Kidney (tissue), 14 donors: ENCODE data around the gene PRMT9. TPM values are rescaled to one million over a fixed set of nuclear protein-coding genes. Genes with fewer than 3 reads are reported as not detected.

Source experiments
- DNase-seq, 5 donors: peaks; one replicate each; pipeline ENCODE4 v3.0.0-alpha.2; 2013 to 2020
- FAIRE-seq: peaks from 2 replicates; lab custom pipeline; 2012; peaks lifted over from hg19 to GRCh38; lab: Jason Lieb, UNC
- H3K27ac ChIP-seq, 2 donors: one replicate each; pipeline ENCODE4 v1.7.0; 2013; ENCODE audit warnings: low read depth in 2 of 2, low read length in 2 of 2, inconsistent platforms in 1 of 2
- H3K27me3 ChIP-seq: one replicate; pipeline ENCODE4 v1.7.1; 2013; ENCODE audit warnings: low read length, inconsistent platforms; ENCODE audit not compliant: control insufficient read depth, insufficient read depth
- H3K36me3 ChIP-seq, 3 donors: one replicate each; pipeline versions ENCODE4 v1.7.0 to v1.7.1; 2013; ENCODE audit warnings: low read length in 3 of 3, control low read depth in 1 of 3, inconsistent platforms in 1 of 3; ENCODE audit not compliant: insufficient read depth in 3 of 3, control insufficient read depth in 2 of 3
- H3K4me1 ChIP-seq, 3 donors: one replicate each; pipeline versions ENCODE4 v1.7.0 to v1.7.1; 2013; ENCODE audit warnings: low read length in 3 of 3, inconsistent platforms in 1 of 3, low read depth in 1 of 3; ENCODE audit not compliant: control insufficient read depth in 2 of 3, insufficient read depth in 2 of 3
- H3K4me3 ChIP-seq, 3 donors: one replicate each; pipeline versions ENCODE4 v1.7.0 to v1.8.1; 2013; ENCODE audit warnings: low read length in 3 of 3, control low read depth in 1 of 3, inconsistent platforms in 1 of 3
- H3K9ac ChIP-seq, 3 donors: one replicate each; pipeline versions ENCODE4 v1.7.0 to v1.7.1; 2013; ENCODE audit warnings: low read length in 3 of 3, control low read depth in 1 of 3, inconsistent platforms in 1 of 3
- H3K9me3 ChIP-seq, 3 donors: one replicate each; pipeline versions ENCODE4 v1.7.0 to v1.7.1; 2013; ENCODE audit warnings: low read length in 3 of 3, control low read depth in 1 of 3, inconsistent platforms in 1 of 3; ENCODE audit not compliant: control insufficient read depth in 2 of 3, insufficient read depth in 1 of 3
- intact Hi-C: fragments of 100-400 bp; cut with DNase I; formaldehyde crosslinking; loops from one replicate; pipeline ENCODE4 v1.11.1; 2022
- polyA plus RNA-seq: library from polyadenylated mRNA; stranded (reverse); fragments of 350-450 nt; fragmentation: Illumina TruSeq; extraction: RNeasy Lipid Tissue Mini Kit (QIAGEN cat#74804); gene quantifications from one replicate; pipeline ENCODE4 v1.2.3, GENCODE V29; 2014; ENCODE audit warnings: low read depth, low replicate concordance; ENCODE audit not compliant: insufficient read depth
- total RNA-seq: library from RNA; stranded (reverse); fragmentation: NEBNext Ultra II Directional; extraction: Animal tissue kit (Norgen Biotek cat#: 25700); gene quantifications from one replicate; pipeline ENCODE4 v1.2.1, GENCODE V29; 2021
- TF ChIP-seq, protein P1 (sequence below): IDR thresholded peaks from 3 replicates; pipeline ENCODE4 v1.5.1; 2012; ENCODE audit warnings: mild to moderate bottlenecking, moderate library complexity, borderline replicate concordance; ENCODE audit not compliant: insufficient read depth; ENCODE audit errors: extremely low read depth
- donor health status: control.
- donor health status: control.
- donor health status: control.
- donor health status: control.
- donor health status: control.
- donor health status: DM: yes; HTN: yes; CAD: no.
- donor health status: Normal renal cell carcinoma (clear cell type).

Gene PRMT9
- total and polyA plus RNA-seq, 2 donors from 2014 or later, result 7.6 to 11.7 TPM

DNA sequence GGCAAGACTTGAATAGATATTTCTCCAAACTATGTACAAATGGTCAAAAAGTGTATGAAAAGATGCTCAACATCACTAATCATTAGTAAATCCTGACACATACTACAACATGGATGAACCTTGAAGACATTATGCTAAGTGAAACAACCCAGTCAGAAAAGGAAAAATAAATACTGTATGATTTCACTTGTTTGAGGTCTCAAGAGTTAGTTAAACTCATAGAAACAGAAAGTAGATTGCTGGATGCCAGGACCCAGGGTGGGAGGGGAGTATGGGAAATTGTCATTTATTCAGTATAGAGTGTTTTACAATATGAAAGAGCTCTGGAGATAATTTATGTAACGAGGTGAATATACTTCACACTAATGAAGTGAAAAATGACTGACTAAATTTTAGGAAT lies 32.4 kb downstream of the PRMT9 start:
- H3K27ac ChIP-seq, result no peak overlapping the region
- no peak for FAIRE-seq
- intact Hi-C loops, result no loop called here

DNA sequence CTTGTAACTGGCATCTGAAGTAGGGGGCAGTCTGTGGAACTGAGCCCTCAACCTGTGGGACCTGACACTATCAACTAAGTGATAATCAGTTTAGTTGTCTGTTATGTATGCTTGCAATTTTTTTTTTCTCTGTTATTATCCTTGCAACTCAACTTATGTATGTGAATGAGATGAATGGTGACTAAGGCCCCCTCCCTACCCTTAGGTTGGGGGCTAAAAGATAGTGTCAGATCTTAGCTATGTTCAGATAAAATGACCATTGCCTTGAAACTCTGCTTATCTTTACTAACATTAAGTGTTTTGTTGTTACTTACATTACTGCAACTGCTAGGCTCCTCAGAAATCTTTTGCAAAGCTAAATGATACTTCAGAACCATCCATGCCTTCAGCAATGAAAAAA lies 35.3 kb downstream of the PRMT9 start:
- H3K27me3 ChIP-seq, result no peaks in the 10 kb centered on the region
- no peak overlapping the region for H3K4me3 ChIP-seq
- H3K4me1 ChIP-seq, result no peaks in the 10 kb centered on the region
- H3K9me3 ChIP-seq, result no peaks in the 10 kb centered on the region
- FAIRE-seq, result no peak
- H3K36me3 ChIP-seq, result peaks cover 0 to 5% (median 5%) of the 10 kb centered on the region in 3 donors
- DNase-seq, result no peak
- no peak overlapping the region for H3K9ac ChIP-seq
- intact Hi-C loops, result no loop called here
- no peak overlapping the region for H3K27ac ChIP-seq
- TF ChIP-seq, protein P1, sequence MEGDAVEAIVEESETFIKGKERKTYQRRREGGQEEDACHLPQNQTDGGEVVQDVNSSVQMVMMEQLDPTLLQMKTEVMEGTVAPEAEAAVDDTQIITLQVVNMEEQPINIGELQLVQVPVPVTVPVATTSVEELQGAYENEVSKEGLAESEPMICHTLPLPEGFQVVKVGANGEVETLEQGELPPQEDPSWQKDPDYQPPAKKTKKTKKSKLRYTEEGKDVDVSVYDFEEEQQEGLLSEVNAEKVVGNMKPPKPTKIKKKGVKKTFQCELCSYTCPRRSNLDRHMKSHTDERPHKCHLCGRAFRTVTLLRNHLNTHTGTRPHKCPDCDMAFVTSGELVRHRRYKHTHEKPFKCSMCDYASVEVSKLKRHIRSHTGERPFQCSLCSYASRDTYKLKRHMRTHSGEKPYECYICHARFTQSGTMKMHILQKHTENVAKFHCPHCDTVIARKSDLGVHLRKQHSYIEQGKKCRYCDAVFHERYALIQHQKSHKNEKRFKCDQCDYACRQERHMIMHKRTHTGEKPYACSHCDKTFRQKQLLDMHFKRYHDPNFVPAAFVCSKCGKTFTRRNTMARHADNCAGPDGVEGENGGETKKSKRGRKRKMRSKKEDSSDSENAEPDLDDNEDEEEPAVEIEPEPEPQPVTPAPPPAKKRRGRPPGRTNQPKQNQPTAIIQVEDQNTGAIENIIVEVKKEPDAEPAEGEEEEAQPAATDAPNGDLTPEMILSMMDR, result no peak

More for the DNA sequence above, 32.4 kb downstream of the PRMT9 start:
- Histone ChIP-seq H3K9me3 (no peaks in the 10 kb centered on the region), H3K4me3 (no peak overlapping the region), H3K4me1 (no peaks in the 10 kb centered on the region), H3K27me3 (no peaks in the 10 kb centered on the region), H3K36me3 (peaks cover 5 to 7% (median 5%) of the 10 kb centered on the region in 3 donors), H3K9ac (no peak overlapping the region)
- no peak for DNase-seq
- TF ChIP-seq, protein P1, result no peak

DNA sequence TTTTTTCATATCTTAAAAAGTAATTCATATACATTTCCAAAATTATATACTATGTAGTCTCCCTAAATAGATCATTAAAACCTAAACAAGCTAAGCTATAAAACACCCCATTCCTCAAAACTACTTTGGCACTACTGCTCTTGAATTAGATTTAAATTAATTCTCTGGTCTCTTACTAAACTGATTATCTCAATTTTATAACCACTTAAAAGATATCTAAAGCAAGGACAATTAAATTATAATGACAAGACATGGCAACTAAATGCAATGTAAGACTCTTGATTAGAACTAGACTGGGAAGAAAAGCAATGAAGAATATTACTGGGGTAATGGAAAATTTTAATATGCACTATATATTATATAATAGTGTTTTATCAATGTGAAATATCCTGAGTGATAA lies 38.9 kb downstream of the PRMT9 start:
- FAIRE-seq (peak; percentile 39), DNase-seq (no peak)
- Histone ChIP-seq H3K36me3 (peaks cover 0 to 8% (median 5%) of the 10 kb centered on the region in 3 donors), H3K4me1 (no peaks in the 10 kb centered on the region), H3K9me3 (no peaks in the 10 kb centered on the region), H3K4me3 (no peak overlapping the region), H3K27ac (no peak overlapping the region), H3K27me3 (no peaks in the 10 kb centered on the region), H3K9ac (no peak overlapping the region)
- intact Hi-C loops, result no loop called here
- TF ChIP-seq, protein P1, result no peak

DNA sequence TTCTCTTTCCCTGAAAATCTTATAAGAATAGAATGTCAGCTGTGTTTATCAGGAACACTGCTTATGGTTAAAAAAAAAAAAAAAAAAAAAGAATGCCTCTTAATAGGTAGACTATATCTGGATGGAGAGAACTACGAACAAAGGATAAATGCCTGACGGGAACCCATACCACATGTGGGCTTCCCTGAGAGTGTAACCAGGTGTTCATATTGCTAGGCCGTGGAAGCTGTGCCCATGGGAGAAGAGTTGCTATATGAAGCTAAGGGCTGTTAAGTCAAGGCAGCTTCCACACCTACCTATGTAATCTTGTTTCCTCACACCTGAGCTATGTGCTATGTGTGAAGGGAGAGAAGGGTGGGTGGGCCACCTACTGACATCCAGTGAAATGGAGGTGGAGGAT lies 39.5 kb downstream of the PRMT9 start:
- H3K9ac ChIP-seq, result no peak overlapping the region
- H3K27me3 ChIP-seq, result no peaks in the 10 kb centered on the region
- peaks cover 0 to 8% (median 5%) of the 10 kb centered on the region in 3 donors for H3K36me3 ChIP-seq
- DNase-seq (no peak), FAIRE-seq (no peak)
- no peaks in the 10 kb centered on the region for H3K4me1 ChIP-seq
- H3K4me3 ChIP-seq, result no peak overlapping the region
- intact Hi-C loops, result no loop called here
- no peaks in the 10 kb centered on the region for H3K9me3 ChIP-seq
- no peak overlapping the region for H3K27ac ChIP-seq
- TF ChIP-seq, protein P1, result no peak
